ENCODE data around the gene RGS18. TPM values are rescaled to one million over a fixed set of nuclear protein-coding genes. Genes with fewer than 3 reads are reported as not detected.
"Not testable (repeated sequence)": the region's sequence is repeated elsewhere in the genome, so short reads cannot be mapped to it uniquely, and the experiment has no call there.

Gene RGS18
- 1 to 10 TPM; 1.4 to 3.5 (median 2.3) TPM for polyA plus RNA-seq (ENCODE audit: insufficient read length in 4 of 4)

- DNase-seq (ENCODE audit: low read depth in 4 of 4, low spot score in 3 of 4), result no peak
Observed at GRCh38 chr1:192158181-192158580, at the start of gene RGS18. RGS18 (plus strand) TSS chr1:192158462; CDS start chr1:192158638, 176 bp downstream.

DNA sequence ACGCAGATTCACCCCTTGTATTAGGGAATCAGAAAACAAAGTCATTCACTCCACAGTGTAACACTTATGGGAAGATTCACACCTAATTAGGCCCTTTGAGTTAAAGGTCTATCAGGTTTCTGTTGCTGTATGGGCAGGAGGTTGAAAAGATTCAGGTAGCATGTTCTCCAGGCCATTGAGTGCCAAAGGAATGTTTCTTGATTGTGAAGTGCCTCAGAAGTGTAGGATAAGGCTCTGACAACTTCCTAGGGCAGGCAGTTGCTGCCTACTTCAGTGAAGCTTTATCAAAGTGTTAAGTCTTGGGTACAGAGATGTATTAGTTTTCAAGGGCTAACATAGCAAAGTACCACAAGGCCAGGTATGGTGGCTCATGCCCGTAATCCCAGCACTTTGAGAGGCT is 48.7 kb upstream of the RGS18 start:
- no peak for DNase-seq (ENCODE audit: low read depth in 4 of 4, low spot score in 3 of 4)

- DNase-seq (ENCODE audit: low read depth in 4 of 4, low spot score in 3 of 4), result no peak
Observed at GRCh38 chr1:192115000-192115399, 43.3 kb upstream of the RGS18 start.

- no peak for DNase-seq (ENCODE audit: low read depth in 4 of 4, low spot score in 3 of 4)
Observed at GRCh38 chr1:192118881-192119405, 39.3 kb upstream of the RGS18 start.

DNA sequence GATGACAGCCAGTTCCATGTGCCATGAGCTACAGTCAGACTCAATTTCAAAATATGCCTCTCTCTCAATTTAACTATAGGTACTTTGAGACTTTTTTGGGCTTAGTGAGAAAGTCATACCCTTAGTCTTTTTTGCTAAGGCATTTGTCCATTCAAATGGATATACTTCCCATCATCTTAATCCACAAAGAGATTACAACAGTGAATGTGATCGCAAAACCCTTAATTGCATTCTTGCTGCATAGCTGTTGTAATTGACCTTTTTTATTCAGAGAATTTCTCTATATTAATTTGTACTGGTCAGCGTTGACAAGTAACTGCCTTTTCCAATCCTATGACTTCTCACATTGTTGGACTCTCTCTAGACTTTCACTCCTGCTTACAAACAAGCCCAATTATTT is 38.6 kb upstream of the RGS18 start:
- DNase-seq (ENCODE audit: low read depth in 4 of 4, low spot score in 3 of 4), result no peak

DNA sequence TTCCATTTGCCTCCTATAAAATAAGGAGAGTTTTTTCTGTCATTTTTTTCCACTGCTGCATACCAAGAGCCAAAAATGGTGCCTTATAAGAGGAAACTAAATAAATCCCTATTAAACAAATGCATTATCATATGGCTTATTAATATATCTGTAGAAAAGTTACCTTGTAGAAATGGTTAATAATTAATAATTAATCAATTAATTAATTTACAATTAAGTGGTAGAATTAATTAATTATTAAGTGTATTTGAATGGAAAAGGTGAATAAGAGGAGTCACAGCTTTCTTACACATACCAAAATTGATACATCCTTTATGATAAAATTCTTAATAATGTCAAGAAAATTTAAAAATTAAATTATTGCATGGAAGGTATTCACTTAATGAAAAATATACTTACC is 35.6 kb upstream of the RGS18 start:
- DNase-seq (ENCODE audit: low read depth in 4 of 4, low spot score in 3 of 4), result no peak

DNA sequence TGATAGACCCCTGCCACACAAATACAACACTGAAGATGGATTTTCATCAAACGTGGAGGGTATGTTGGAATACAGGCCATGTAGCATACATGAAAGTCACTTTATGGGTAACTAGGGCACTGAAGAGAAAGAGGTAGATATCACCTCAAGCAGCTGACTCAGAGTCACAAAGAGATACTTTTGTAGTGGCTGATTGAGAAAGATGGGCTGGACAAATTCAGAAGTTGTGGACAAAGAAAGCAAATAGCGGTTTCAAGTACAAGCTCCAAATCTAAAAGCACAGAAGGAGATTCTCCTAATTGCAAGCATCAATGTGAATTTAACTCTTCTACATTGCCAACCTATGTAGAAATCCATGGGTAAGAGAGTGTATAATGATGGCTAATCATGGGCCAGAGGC is 35.0 kb upstream of the RGS18 start:
- no peak for DNase-seq (ENCODE audit: low read depth in 4 of 4, low spot score in 3 of 4)

GRCh38 chr1:192126030-192126619 is 32.1 kb upstream of the RGS18 start:
- DNase-seq (ENCODE audit: low read depth in 4 of 4, low spot score in 3 of 4), result no peak

DNA sequence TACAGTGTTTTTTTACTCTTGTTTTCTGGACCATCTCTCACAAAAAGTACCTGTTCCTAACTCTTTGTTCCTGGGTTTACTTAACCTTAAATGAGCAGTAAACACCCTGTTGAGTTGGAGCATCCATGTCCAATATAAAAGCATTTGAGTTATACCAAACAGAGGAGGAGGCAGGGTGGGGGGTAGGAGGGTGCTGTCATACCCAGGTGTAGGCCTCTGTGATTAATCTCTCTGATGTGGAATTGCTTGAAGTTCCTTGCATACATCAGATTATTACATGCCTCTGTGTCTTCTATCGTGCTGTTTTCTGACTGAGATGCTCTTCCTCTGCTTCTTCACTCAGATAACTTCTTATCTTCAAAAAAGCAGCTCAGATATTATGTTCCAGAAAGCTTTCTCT is 28.1 kb upstream of the RGS18 start:
- DNase-seq (ENCODE audit: low read depth in 4 of 4, low spot score in 3 of 4), result no peak

GRCh38 chr1:192130865-192131264 is 27.4 kb upstream of the RGS18 start:
- DNase-seq (ENCODE audit: low read depth in 4 of 4, low spot score in 3 of 4), result not testable (repeated sequence)

DNA sequence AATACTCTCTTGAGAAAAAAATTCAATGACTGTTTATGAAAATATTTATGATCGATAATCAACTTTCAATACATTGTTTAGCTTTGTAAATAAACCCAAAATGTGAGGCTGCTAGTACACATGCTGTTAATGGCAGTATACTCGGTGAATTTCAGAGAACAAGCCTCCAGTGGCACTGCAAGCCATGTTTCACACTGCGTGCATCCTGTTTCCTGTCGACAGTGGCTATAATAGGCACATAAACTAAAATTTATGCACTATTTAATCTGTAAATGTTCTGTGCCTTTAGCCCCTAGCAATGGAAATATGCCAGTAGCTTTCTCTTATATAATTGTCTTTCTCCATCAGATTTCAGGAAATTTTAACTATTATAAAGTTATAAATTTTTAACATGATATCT is 26.3 kb upstream of the RGS18 start:
- DNase-seq (ENCODE audit: low read depth in 4 of 4, low spot score in 3 of 4), result no peak

DNA sequence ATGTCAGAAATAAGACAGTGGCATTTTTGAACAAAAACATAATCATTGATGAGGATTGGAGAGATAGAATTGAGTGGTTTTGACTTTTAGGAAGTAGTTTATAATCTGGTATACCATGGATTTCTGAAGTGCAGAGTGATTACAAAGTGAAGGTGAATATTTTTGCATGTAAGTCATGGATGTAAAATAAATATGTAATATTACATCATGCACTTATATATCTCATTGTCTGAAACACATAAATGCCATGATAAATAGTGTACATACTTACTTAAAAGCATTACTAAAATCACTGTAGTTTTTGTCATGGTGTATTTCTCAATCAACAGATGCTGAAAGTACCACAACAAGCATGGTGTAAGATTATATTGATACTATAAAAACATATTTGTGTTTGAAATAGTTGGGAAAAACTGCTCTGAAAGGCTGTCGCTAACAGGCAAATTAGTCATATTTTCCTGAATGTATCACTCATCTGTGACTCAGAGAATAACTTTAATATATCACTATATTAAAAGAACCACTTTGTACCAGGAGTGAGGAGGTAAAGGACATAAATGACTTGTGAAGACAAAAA is 24.8 kb upstream of the RGS18 start:
- no peak for DNase-seq (ENCODE audit: low read depth in 4 of 4, low spot score in 3 of 4)

DNA sequence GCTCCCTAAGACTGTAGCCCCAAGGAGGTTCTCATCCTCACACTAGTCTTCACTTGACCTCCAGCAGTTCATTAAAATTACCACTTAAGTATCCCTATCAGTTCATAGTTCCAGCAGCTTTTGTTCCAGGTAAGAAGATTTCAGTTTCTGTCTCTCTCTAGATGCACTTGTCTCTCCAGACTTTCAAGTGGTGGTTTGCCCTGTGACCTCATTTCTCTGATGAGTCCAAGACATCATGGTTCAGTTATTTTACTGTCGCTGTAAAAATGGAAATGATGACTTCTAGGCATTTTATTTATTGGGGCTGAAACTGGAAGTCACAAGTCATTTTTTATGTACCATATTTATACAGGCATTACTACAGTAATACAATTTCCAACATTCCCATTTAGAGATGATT is 17.9 kb upstream of the RGS18 start:
- DNase-seq (ENCODE audit: low read depth in 4 of 4, low spot score in 3 of 4), result no peak

DNA sequence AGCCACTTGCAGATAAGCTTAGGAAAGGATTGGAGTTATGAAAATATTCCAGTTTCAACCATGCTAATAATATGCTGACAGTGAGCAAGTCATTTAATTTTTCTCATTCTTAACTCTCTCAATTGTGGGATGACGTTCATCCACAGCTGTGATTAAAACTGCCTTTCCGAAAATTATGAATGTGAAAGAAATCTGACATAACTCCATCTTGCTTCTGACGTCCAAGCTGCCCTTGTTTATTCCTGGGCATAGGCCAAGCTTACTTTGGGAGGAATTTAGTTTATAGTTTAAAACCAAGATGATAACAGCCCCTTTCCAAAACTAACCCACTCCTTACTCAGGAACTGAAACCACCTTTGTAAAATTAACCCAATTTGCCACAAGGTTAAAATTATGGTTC is 11.0 kb upstream of the RGS18 start:
- DNase-seq (ENCODE audit: low read depth in 4 of 4, low spot score in 3 of 4), result no peak

DNA sequence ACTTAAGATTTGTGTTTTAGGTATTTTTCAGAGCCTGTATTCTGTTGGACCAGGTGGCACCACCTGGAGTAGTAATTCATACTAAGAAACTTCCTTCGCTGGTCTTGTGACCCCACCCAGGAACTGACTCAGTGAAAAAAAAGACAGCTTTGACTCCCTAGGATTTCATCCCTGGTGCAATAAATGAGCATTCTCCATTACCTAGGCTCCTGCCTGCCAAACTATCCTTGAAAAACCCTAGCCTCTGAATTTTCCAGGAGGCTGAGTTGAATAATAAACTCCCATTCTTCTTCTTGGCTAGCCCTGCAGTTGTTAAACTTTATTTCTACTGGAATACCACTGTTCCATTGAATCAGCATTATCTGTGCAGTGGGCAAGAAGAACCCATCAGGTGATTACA is 10.6 kb upstream of the RGS18 start:
- DNase-seq (ENCODE audit: low read depth in 4 of 4, low spot score in 3 of 4), result no peak

- DNase-seq (ENCODE audit: low read depth in 4 of 4, low spot score in 3 of 4), result no peak
Observed at GRCh38 chr1:192151176-192151575, 7.1 kb upstream of the RGS18 start.

DNA sequence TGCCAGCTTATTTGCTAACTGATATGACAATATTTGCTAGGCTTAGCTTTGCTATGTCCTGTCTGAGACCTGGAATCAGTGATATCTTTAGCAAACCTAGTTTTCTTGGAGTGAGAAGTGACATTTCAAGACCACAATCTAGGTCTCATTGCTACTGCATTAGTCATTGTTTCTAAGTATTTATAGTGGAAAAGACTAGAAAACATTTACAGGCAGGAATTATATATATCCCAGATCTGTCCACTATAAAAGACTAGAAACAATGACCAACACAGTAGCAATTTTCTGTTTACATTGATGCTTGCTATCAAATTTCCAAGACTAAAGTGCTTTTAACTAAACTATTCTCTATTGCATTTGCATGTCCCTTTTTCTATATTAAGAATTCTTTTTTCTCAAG is 5.0 kb upstream of the RGS18 start:
- DNase-seq (ENCODE audit: low read depth in 4 of 4, low spot score in 3 of 4), result no peak

DNA sequence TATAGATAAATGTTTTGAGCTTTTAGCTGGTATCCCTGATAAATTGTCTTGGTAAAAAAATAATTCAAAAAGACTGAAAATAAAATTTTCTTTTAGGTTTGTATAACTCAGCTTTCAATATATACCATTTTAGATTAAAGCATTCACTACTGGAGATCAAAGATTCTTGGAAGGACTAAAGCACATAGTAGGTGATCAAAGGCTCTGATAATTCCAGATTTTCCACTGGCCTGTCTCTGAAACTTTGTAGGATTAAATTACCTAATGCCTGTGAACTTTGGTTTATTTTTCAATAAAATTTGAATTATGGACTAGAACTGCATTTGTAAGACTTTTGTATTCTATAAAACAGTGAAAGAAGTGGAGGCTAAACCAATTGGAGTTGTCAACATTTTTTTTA is 1.2 kb upstream of the RGS18 start:
- no peak for DNase-seq (ENCODE audit: low read depth in 4 of 4, low spot score in 3 of 4)

DNA sequence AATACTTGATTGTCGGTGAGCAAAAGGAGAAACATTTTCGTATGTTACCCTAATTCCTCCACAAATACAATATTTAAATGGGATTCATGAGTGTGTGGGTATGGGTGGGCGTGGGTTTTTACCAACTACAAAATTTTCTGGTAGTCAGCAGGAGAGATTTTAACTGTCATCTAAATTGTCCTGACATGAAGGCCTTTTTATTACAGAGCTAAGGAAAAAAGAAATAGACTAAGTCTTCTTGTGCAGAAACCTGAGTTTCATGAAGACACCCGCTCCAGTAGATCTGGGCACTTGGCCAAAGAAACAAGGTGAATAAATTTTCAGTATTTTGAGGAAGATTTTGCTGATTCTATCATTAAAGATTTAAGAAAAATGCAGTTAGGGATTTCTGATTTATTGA is 752 bp downstream of the RGS18 start:
- no peak for DNase-seq (ENCODE audit: low read depth in 4 of 4, low spot score in 3 of 4)

DNA sequence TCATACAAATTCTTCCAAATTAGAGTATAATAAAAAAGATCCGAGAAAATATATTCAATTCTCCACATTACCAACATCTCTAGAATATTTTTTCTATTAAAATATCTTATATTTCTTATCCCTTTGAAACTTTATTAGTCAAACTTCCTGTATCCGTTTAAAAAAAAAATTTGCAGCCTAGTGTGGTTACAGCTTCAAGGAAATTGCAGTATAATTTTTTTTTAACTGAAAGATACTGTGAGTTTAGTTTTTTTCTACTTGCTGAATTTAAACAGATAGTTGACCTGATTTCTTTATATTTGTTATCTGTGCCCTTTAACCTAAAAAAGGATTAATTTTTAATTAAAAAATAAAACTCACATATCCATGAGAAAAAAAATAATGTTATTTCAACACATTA is 1.5 kb downstream of the RGS18 start:
- no peak for DNase-seq (ENCODE audit: low read depth in 4 of 4, low spot score in 3 of 4)

DNA sequence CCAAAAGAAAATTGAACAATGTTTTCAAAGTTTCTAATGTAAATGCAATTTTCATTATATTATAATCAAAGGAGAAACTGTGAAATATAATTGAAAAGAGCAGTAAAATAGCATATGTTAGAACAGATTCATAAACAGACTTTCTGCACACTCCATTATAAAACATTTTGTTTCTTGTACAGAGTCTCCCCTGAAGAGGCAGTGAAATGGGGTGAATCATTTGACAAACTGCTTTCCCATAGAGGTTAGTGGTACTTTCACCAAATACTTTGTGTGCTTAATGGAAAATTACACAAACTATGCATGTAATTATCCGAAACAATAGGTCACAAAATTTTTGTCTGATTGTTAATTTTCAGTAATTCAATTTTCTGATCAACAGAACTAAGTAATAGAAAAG is 1.9 kb downstream of the RGS18 start:
- no peak for DNase-seq (ENCODE audit: low read depth in 4 of 4, low spot score in 3 of 4)

DNA sequence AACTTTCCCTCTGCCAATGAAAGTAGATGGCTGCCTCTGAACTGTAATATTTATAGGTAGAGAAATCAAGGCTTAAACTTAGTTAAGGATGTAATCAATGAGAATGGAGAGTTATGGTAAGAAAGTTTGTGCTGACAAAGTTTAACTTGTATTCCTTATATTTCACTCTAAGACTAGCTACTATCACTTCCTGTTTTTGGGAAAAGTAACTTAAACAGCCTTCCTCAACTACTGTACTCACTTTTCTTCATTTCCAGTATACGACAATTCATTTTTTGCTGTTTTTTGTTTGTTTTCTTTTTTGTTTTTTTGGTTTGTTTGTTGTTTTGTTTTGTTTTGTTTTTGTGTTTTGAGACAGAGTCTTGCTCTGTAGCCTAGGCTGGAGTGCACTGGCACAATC is 3.7 kb downstream of the RGS18 start:
- DNase-seq (ENCODE audit: low read depth in 4 of 4, low spot score in 3 of 4), result no peak

DNA sequence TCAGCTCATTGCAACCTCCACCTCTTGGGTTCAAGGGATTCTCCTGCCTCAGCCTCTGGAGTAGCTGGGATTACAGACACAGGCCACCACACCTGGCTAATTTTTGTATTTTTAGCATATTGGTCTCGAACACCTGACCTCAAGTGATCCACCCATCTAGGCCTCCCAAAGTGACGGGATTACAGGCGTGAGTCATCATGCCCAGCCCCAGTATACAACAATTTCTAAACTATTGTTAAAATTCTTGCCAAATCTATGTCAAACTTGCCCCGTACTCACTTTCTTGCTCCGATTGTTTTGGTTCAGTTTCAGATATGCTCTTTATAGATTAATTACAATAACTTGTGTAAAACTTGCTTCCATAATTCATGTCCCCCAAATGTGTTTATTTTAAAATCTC is 4.1 kb downstream of the RGS18 start:
- no peak for DNase-seq (ENCODE audit: low read depth in 4 of 4, low spot score in 3 of 4)

All from left renal pelvis (tissue), 4 donors.